ENCODE data around the gene TRPV4.

DNA sequence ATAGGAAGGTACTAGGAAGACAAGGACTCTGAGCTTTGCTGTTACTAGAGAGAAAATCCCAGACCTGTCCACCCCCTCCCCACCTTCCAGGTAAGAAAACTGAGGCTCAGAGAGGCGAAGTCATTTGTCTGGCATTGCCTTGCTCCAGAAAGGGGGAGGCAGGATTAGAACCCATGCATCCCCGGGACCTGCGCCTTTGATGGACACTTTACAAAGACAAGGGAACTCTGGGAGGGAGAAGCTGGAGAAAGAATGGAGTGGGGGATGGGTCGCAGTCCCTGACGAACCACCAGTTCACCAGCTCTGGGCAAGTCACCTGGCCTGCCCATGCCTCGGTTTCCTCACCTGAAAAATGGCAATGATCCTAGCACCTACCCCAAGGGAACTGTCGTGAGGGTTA, 10.8 kb downstream of the TRPV4 start:
- TF ChIP-seq, protein P1, sequence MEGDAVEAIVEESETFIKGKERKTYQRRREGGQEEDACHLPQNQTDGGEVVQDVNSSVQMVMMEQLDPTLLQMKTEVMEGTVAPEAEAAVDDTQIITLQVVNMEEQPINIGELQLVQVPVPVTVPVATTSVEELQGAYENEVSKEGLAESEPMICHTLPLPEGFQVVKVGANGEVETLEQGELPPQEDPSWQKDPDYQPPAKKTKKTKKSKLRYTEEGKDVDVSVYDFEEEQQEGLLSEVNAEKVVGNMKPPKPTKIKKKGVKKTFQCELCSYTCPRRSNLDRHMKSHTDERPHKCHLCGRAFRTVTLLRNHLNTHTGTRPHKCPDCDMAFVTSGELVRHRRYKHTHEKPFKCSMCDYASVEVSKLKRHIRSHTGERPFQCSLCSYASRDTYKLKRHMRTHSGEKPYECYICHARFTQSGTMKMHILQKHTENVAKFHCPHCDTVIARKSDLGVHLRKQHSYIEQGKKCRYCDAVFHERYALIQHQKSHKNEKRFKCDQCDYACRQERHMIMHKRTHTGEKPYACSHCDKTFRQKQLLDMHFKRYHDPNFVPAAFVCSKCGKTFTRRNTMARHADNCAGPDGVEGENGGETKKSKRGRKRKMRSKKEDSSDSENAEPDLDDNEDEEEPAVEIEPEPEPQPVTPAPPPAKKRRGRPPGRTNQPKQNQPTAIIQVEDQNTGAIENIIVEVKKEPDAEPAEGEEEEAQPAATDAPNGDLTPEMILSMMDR (IDR thresholded peaks at IDR 0.05; ENCODE audit: poor library complexity): no peak
- TF ChIP-seq EZH2 (IDR thresholded peaks at IDR 0.05; ENCODE audit: borderline replicate concordance): no peak

Measured in hepatocyte (in vitro differentiated cells).